K562 (cell line): ENCODE data around the gene ANO1. TPM values are rescaled to one million over a fixed set of nuclear protein-coding genes. Genes with fewer than 3 reads are reported as not detected.

Experiments used
- ATAC-seq: fragments of 200-7000 bp; cut with Tn5 transposase; 3 replicates; pipeline ENCODE4 v1.9.1; 2020; ENCODE audit warnings: moderate library complexity
- BruUV-seq: library from RNA; stranded (reverse); fragments of 400-500 nt; replicated peaks from 2 replicates; lab custom pipeline; 2021; lab: Mats Ljungman, UMichigan
- CTCF ChIA-PET: fragments of 300-600 bp; formaldehyde crosslinking; extraction: SDS; loops from one replicate; lab custom pipeline; 2021; ENCODE audit warnings: low intra/inter-chr PET ratio; lab: Yijun Ruan, JAX
- POLR2A ChIA-PET: fragments of 300-600, 350-650 bp; sonication (Branson Sonifier 250); formaldehyde crosslinking; extraction: SDS; loops from one replicate; lab custom pipeline; 2021; ENCODE audit warnings: antibody characterized with exemption, inconsistent platforms; lab: Yijun Ruan, JAX
- DNase-seq, 4 experiments: peaks; one replicate each; pipeline versions ENCODE4 v3.0.0 to v3.0.0-alpha.2; 2011 to 2018; ENCODE audit warnings: low spot score in 3 of 4, mixed read lengths in 3 of 4; ENCODE audit errors: extremely low read depth in 1 of 4
- FAIRE-seq: peaks from 2 replicates; lab custom pipeline; 2011; peaks lifted over from hg19 to GRCh38; lab: Jason Lieb, UNC
- H2AFZ ChIP-seq: 2 replicates; pipeline ENCODE4 v1.6.0; 2011; ENCODE audit warnings: low read depth, low read length, control low read depth, inconsistent platforms
- H3K27ac ChIP-seq: fragments of 200-600 bp; 3 replicates; pipeline ENCODE4 v1.8.0; 2011; ENCODE audit warnings: low read depth, mild to moderate bottlenecking, control low read depth, inconsistent platforms, low read length, moderate library complexity, mixed read lengths; ENCODE audit errors: extremely low read depth
- H3K27me3 ChIP-seq, 2 experiments: fragments of 300-600 bp in 1 of 2; 2 replicates in 1 of 2; 3 replicates in 1 of 2; pipeline versions ENCODE4 v1.6.0 to v1.8.0; 2011; ENCODE audit warnings: inconsistent platforms in 2 of 2, low read length in 2 of 2, mild to moderate bottlenecking in 1 of 2, mixed read lengths in 1 of 2, moderate library complexity in 1 of 2; ENCODE audit not compliant: control insufficient read depth in 2 of 2, insufficient read depth in 2 of 2
- H3K36me3 ChIP-seq: fragments of 300-600 bp; 3 replicates; pipeline ENCODE4 v1.8.0; 2011; ENCODE audit warnings: mild to moderate bottlenecking, low read length, inconsistent platforms; ENCODE audit not compliant: control insufficient read depth, insufficient read depth
- H3K4me1 ChIP-seq, 2 experiments: fragments of 200-600 bp in 1 of 2; replicated peaks in 1 of 2; 2 replicates in 1 of 2; 3 replicates in 1 of 2; pipeline versions ENCODE4 v1.5.1 to v1.8.0; 2011; ENCODE audit warnings: inconsistent platforms in 2 of 2, low read length in 2 of 2, mild to moderate bottlenecking in 1 of 2, mixed read lengths in 1 of 2, moderate library complexity in 1 of 2; ENCODE audit not compliant: control insufficient read depth in 2 of 2, insufficient read depth in 2 of 2
- H3K4me2 ChIP-seq: 2 replicates; pipeline ENCODE4 v1.6.1; 2011; ENCODE audit warnings: low read length, control low read depth, inconsistent platforms, mixed read lengths; ENCODE audit not compliant: insufficient read depth
- H3K4me3 ChIP-seq: fragments of 200-600 bp; sonication (generic), shearing (Covaris generic); 2 replicates; pipeline ENCODE4 v1.5.1; 2016; ENCODE audit warnings: control low read depth, inconsistent platforms
- H3K79me2 ChIP-seq: fragments of 200-600 bp; 3 replicates; pipeline ENCODE4 v1.8.0; 2011; ENCODE audit warnings: low read length, inconsistent platforms; ENCODE audit not compliant: control insufficient read depth, insufficient read depth
- H3K9ac ChIP-seq, 2 experiments: 2 replicates each; pipeline versions ENCODE4 v1.6.0 to v1.6.1; 2011; ENCODE audit warnings: low read depth in 2 of 2, low read length in 2 of 2, control low read depth in 1 of 2, inconsistent platforms in 1 of 2, mild to moderate bottlenecking in 1 of 2, mixed read lengths in 1 of 2; ENCODE audit not compliant: insufficient read depth in 1 of 2
- H3K9me1 ChIP-seq: one replicate; pipeline ENCODE4 v1.6.0; 2011; ENCODE audit warnings: inconsistent platforms, mild to moderate bottlenecking, low read length, moderate library complexity; ENCODE audit not compliant: control insufficient read depth, insufficient read depth
- H3K9me3 ChIP-seq: replicated peaks from 2 replicates; pipeline ENCODE4 v1.5.1; 2011; ENCODE audit warnings: low read depth, low read length, inconsistent platforms; ENCODE audit not compliant: control insufficient read depth, insufficient read depth
- H4K20me1 ChIP-seq: replicated peaks from 2 replicates; pipeline ENCODE4 v1.6.1; 2011; ENCODE audit warnings: low read length, inconsistent platforms, mixed read lengths; ENCODE audit not compliant: control insufficient read depth, insufficient read depth
- BACH1 ChIP-seq: fragments of 200-800 bp; sonication (Bioruptor generic); IDR thresholded peaks from 2 replicates; pipeline ENCODE4 v1.6.1; 2016; ENCODE audit warnings: missing genetic modification characterization, missing compliant biosample characterization
- CHAMP1 ChIP-seq: fragments of 450-650 bp; IDR thresholded peaks from 2 replicates; pipeline ENCODE4 v1.6.1; 2016; ENCODE audit warnings: mild to moderate bottlenecking
- CHD2 ChIP-seq: IDR thresholded peaks from 2 replicates; pipeline ENCODE4 v1.6.1; 2011; ENCODE audit warnings: low read depth, low read length
- FOS ChIP-seq: IDR thresholded peaks from 3 replicates; pipeline ENCODE4 v1.6.1; 2011; ENCODE audit not compliant: insufficient read length; ENCODE audit errors: extremely low read depth
- GATAD2B ChIP-seq: fragments of 450-650 bp; IDR thresholded peaks from 2 replicates; pipeline ENCODE4 v1.6.1; 2017; ENCODE audit warnings: mild to moderate bottlenecking, borderline replicate concordance
- HCFC1 ChIP-seq: IDR thresholded peaks from 2 replicates; pipeline ENCODE4 v1.6.1; 2012; ENCODE audit warnings: low read depth, low read length, improper control_type of control experiment
- HOMEZ ChIP-seq: fragments of 250-450 bp; sonication (Bioruptor Pico); IDR thresholded peaks from 2 replicates; pipeline ENCODE4 v1.4.0; 2020; ENCODE audit warnings: mild to moderate bottlenecking, moderate library complexity
- MYNN ChIP-seq, 2 experiments: sonication (generic); formaldehyde crosslinking in 1 of 2; IDR thresholded peaks; 2 replicates each; pipeline versions ENCODE4 v1.5.0 to v1.6.1; 2016 to 2020; ENCODE audit warnings: antibody characterized with exemption in 1 of 2, missing genetic modification reagents in 1 of 2
- SIRT6 ChIP-seq: IDR thresholded peaks from one replicate; pipeline ENCODE4 v1.6.1; 2012; ENCODE audit warnings: low read depth, mild to moderate bottlenecking, control low read depth, inconsistent platforms, low read length, moderate library complexity
- SREBF2 ChIP-seq: sonication (generic); formaldehyde crosslinking; IDR thresholded peaks from 2 replicates; pipeline ENCODE4 v1.4.0; 2020; ENCODE audit warnings: mild to moderate bottlenecking, missing genetic modification reagents
- TEAD2 ChIP-seq: fragments of 450-650 bp; IDR thresholded peaks from 2 replicates; pipeline ENCODE4 v1.6.1; 2016; ENCODE audit warnings: missing genetic modification characterization, control low read depth, missing compliant biosample characterization
- TFAP4 ChIP-seq: sonication (generic); formaldehyde crosslinking; IDR thresholded peaks from 2 replicates; pipeline ENCODE4 v1.8.0; 2022; ENCODE audit warnings: missing genetic modification reagents, mild to moderate bottlenecking, moderate library complexity, borderline replicate concordance
- ZKSCAN3 ChIP-seq: fragments of 250-450 bp; sonication (Bioruptor Pico); IDR thresholded peaks from 2 replicates; pipeline ENCODE4 v1.4.0; 2020
- ZNF12 ChIP-seq: sonication (generic); formaldehyde crosslinking; IDR thresholded peaks from 2 replicates; pipeline ENCODE4 v1.4.0; 2020; ENCODE audit warnings: mild to moderate bottlenecking, missing genetic modification reagents
- WGBS: fragments of 100-300 bp; shearing (Covaris generic); methylation state at CpG from one replicate; pipeline ENCODE4 v1.1.6; 2016; ENCODE audit warnings: low coverage, mixed read lengths; ENCODE audit not compliant: insufficient coverage; ENCODE audit errors: missing lambda C conversion rate; 5-methylcytosine and 5-hydroxymethylcytosine counted together
- in situ Hi-C: fragments of 300-500 bp; cut with MboI; formaldehyde crosslinking; loops from 4 replicates; pipeline ENCODE4 v1.15.0; 2018; ENCODE audit warnings: inconsistent platforms, mixed read lengths
- intact Hi-C: fragments of 100-400 bp; cut with micrococcal nuclease; formaldehyde crosslinking; loops from 2 replicates; pipeline ENCODE4 v1.14.2; 2022
- polyA plus RNA-seq, 8 experiments: library from polyadenylated mRNA; depleted of rRNA in 4 of 8; stranded (reverse) in 5 of 8; unstranded in 3 of 8; fragments of >200 nt; fragmentation: Nextera tagmentation in 2 of 8; fragmentation: Illumina TruSeq in 1 of 8; extraction: Ambion mirVana in 2 of 8; extraction: Trizol in 1 of 8; gene quantifications; 2 replicates each; pipeline versions ENCODE4 v1.2.1 to v1.2.3, GENCODE V29; 2011 to 2014; ENCODE audit warnings: inconsistent platforms in 1 of 8, missing spikeins in 1 of 8
- total RNA-seq, 7 experiments: library from RNA; depleted of rRNA in 6 of 7; stranded (reverse); fragments of >200 nt in 6 of 7; fragmentation: Illumina TruSeq in 2 of 7; extraction: Trizol in 2 of 7; gene quantifications; 2 replicates each; pipeline versions ENCODE4 v1.2.1 to v1.2.3, GENCODE V29; 2011 to 2021; ENCODE audit warnings: low replicate concordance in 1 of 7

Gene ANO1
- total and polyA plus RNA-seq, 9 of the 15 experiments (the other 6 are each of a cell fraction or from before 2014, with no cell fraction given) = not detected

GRCh38 chr11:70116386-70117065 lies 38.4 kb downstream of the ANO1 start:
- ATAC-seq (no peak), DNase-seq (no peak), FAIRE-seq (no peak)
- in situ Hi-C loops = no loop called here
- H3K9me1 ChIP-seq = peaks cover 4% of the 10 kb centered on the region
- no peak overlapping the region for H3K27ac ChIP-seq
- H2AFZ ChIP-seq = no peak overlapping the region
- H3K4me3 ChIP-seq = no peak overlapping the region
- H3K36me3 ChIP-seq = no peaks in the 10 kb centered on the region
- POLR2A ChIA-PET = interaction anchor here (0.6 to 0.8 kb wide), 3 partner anchors 29 to 627 kb away, joined by 3 to 4 read pairs (median 3); no protein-coding TSS in a partner anchor
- intact Hi-C loops = no loop called here
- no TSS peak for BruUV-seq
- H3K9ac ChIP-seq = no peak overlapping the region
- CTCF ChIA-PET = no interaction called here
- no peak overlapping the region for H3K4me2 ChIP-seq
- H3K9me3 ChIP-seq = no peaks in the 10 kb centered on the region
- H4K20me1 ChIP-seq = no peaks in the 10 kb centered on the region
- TF ChIP-seq HOMEZ (CRISPR knock-in tag) (no peak), BACH1 (tag) (no peak), TEAD2 (no peak), CHD2 (no peak), FOS (no peak), SIRT6 (no peak), ZKSCAN3 (CRISPR knock-in tag) (no peak), GATAD2B (no peak), CHAMP1 (no peak), MYNN (IDR thresholded peaks at IDR 0.05) (no peak), MYNN (CRISPR knock-in tag; IDR thresholded peaks at IDR 0.05) (no peak), HCFC1 (no peak), TFAP4 (CRISPR knock-in tag) (no peak), ZNF12 (CRISPR knock-in tag) (no peak), SREBF2 (CRISPR knock-in tag) (no peak)
- TF ChIP-seq, all 486 proteins: peak for 0
- Histone ChIP-seq H3K4me1 (peaks cover 8 to 14% of the 10 kb centered on the region in 2 experiments), H3K27me3 (peaks cover 0 to 6% of the 10 kb centered on the region in 2 experiments; a peak in 2 of 5 replicates), H3K79me2 (no peaks in the 10 kb centered on the region)
- 25% methylated on average over 17 of the region's 19 CpGs for WGBS
